ENCODE results near the gene ZNF646. TPM values are rescaled to one million over a fixed set of nuclear protein-coding genes. Genes with fewer than 3 reads are reported as not detected.
A peak's percentile ranks its signal among the peaks of the same experiment; 100 is the strongest.

ZNF646 gene
- total RNA-seq, 1 donor from 2014 or later = 7.5 TPM

DNA sequence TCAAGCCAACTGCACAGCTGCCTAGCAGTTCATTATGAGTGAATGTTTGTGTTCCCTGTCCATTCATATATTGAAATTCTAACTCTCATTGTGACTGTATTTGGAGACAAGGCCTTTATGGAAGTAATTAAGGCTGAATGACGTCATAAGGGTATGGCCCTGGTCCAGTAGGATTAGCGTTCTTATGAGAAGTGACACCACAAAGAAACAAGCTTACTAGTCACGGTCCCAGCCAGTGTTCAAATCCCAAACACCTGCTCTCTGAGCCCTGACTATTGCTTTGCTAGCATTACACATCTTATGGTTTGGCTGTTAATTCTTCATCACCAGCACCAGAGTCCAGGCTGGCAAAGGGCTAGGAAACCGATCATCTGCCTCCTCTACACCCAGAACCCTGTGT, 2.4 kb upstream of the ZNF646 start:
- TF ChIP-seq, protein P1, sequence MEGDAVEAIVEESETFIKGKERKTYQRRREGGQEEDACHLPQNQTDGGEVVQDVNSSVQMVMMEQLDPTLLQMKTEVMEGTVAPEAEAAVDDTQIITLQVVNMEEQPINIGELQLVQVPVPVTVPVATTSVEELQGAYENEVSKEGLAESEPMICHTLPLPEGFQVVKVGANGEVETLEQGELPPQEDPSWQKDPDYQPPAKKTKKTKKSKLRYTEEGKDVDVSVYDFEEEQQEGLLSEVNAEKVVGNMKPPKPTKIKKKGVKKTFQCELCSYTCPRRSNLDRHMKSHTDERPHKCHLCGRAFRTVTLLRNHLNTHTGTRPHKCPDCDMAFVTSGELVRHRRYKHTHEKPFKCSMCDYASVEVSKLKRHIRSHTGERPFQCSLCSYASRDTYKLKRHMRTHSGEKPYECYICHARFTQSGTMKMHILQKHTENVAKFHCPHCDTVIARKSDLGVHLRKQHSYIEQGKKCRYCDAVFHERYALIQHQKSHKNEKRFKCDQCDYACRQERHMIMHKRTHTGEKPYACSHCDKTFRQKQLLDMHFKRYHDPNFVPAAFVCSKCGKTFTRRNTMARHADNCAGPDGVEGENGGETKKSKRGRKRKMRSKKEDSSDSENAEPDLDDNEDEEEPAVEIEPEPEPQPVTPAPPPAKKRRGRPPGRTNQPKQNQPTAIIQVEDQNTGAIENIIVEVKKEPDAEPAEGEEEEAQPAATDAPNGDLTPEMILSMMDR (IDR thresholded peaks at IDR 0.05) = no peak
- TF ChIP-seq EZH2phosphoT487 (IDR thresholded peaks at IDR 0.05) = no peak
- TF ChIP-seq EZH2 (IDR thresholded peaks at IDR 0.05) = no peak
- Mint-ChIP-seq H3K4me3 (peak overlapping the region; percentile 99), H3K4me1 (peaks cover 21% of the 10 kb centered on the region), H3K9me3 (no peaks in the 10 kb centered on the region), H3K27ac (peak overlapping the region; percentile 98), H3K36me3 (peaks cover 3% of the 10 kb centered on the region), H3K27me3 (ENCODE audit: insufficient read depth, low read depth) (peaks cover 14% of the 10 kb centered on the region)
- peak overlapping the region; percentile 91 for H3K4me2 ChIP-seq
- no peaks in the 10 kb centered on the region for H3K27me3 ChIP-seq
- H3K4me3 ChIP-seq = peak overlapping the region; percentile 77
- H3K4me1 ChIP-seq = peaks cover 14% of the 10 kb centered on the region
- H3K79me2 ChIP-seq (ENCODE audit: low read depth) = peaks cover 83% of the 10 kb centered on the region
- peaks cover 24% of the 10 kb centered on the region for H3F3A ChIP-seq (ENCODE audit: low read depth)
- H2AFZ ChIP-seq (replicated peaks) = no peak overlapping the region
- peak overlapping the region; percentile 82 for H3K9ac ChIP-seq
- no peaks in the 10 kb centered on the region for H3K9me3 ChIP-seq (ENCODE audit: low read depth)
- no peaks in the 10 kb centered on the region for H3K36me3 ChIP-seq
- H4K20me1 ChIP-seq (ENCODE audit: low read depth) = peaks cover 28% of the 10 kb centered on the region
- no peak overlapping the region for H3K27ac ChIP-seq
- peak; percentile 28 for DNase-seq (ENCODE audit: low spot score)

GRCh38 chr16:31072540-31073141, 1.6 kb upstream of the ZNF646 start:
- Mint-ChIP-seq H3K4me3 (peak overlapping the region; percentile 99), H3K27me3 (ENCODE audit: insufficient read depth, low read depth) (peaks cover 14% of the 10 kb centered on the region), H3K9me3 (no peaks in the 10 kb centered on the region), H3K27ac (peak overlapping the region; percentile 98), H3K4me1 (peaks cover 21% of the 10 kb centered on the region), H3K36me3 (peaks cover 6% of the 10 kb centered on the region)
- Histone ChIP-seq H4K20me1 (ENCODE audit: low read depth) (peaks cover 25% of the 10 kb centered on the region), H3K4me1 (peaks cover 14% of the 10 kb centered on the region), H3K36me3 (no peaks in the 10 kb centered on the region), H3K4me3 (peak overlapping the region; percentile 77), H2AFZ (replicated peaks) (peak overlapping the region; percentile 75), H3K9me3 (ENCODE audit: low read depth) (no peaks in the 10 kb centered on the region), H3K79me2 (ENCODE audit: low read depth) (peaks cover 83% of the 10 kb centered on the region), H3K27ac (peak overlapping the region; percentile 27), H3K4me2 (peak overlapping the region; percentile 91), H3K27me3 (no peaks in the 10 kb centered on the region), H3F3A (ENCODE audit: low read depth) (peaks cover 24% of the 10 kb centered on the region), H3K9ac (peak overlapping the region; percentile 82)
- DNase-seq (ENCODE audit: low spot score) = peak; percentile 39
- TF ChIP-seq EZH2 (IDR thresholded peaks at IDR 0.05) = no peak
- TF ChIP-seq EZH2phosphoT487 (IDR thresholded peaks at IDR 0.05) = no peak
- TF ChIP-seq, protein P1 (IDR thresholded peaks at IDR 0.05) = no peak

- H3K36me3 Mint-ChIP-seq = peaks cover 12% of the 10 kb centered on the region
- Histone ChIP-seq H3K36me3 (no peaks in the 10 kb centered on the region), H3F3A (ENCODE audit: low read depth) (peaks cover 24% of the 10 kb centered on the region), H2AFZ (replicated peaks) (peak overlapping the region; percentile 75), H3K4me3 (peak overlapping the region; percentile 77), H3K27ac (peak overlapping the region; percentile 68), H3K79me2 (ENCODE audit: low read depth) (peaks cover 78% of the 10 kb centered on the region), H3K27me3 (no peaks in the 10 kb centered on the region), H3K9ac (peak overlapping the region; percentile 82), H3K4me1 (peaks cover 14% of the 10 kb centered on the region), H3K4me2 (peak overlapping the region; percentile 91), H4K20me1 (ENCODE audit: low read depth) (peaks cover 25% of the 10 kb centered on the region), H3K9me3 (ENCODE audit: low read depth) (no peaks in the 10 kb centered on the region)
- H3K9me3 Mint-ChIP-seq = no peaks in the 10 kb centered on the region
- H3K27ac Mint-ChIP-seq = peak overlapping the region; percentile 98
- TF ChIP-seq, protein P1 (IDR thresholded peaks at IDR 0.05) = no peak
- TF ChIP-seq EZH2 (IDR thresholded peaks at IDR 0.05) (no peak), EZH2phosphoT487 (IDR thresholded peaks at IDR 0.05) (no peak)
- peak overlapping the region; percentile 99 for H3K4me3 Mint-ChIP-seq
- peak; percentile 97 for DNase-seq (ENCODE audit: low spot score)
- peaks cover 10% of the 10 kb centered on the region for H3K27me3 Mint-ChIP-seq (ENCODE audit: insufficient read depth, low read depth)
- H3K4me1 Mint-ChIP-seq = peaks cover 21% of the 10 kb centered on the region
These were observed 866 bp upstream of the ZNF646 start for GRCh38 chr16:31073142-31073969.

Measured in neural progenitor cell (in vitro differentiated cells).